Measurements from ENCODE around the gene NEK7.

The NEK7 gene

DNA sequence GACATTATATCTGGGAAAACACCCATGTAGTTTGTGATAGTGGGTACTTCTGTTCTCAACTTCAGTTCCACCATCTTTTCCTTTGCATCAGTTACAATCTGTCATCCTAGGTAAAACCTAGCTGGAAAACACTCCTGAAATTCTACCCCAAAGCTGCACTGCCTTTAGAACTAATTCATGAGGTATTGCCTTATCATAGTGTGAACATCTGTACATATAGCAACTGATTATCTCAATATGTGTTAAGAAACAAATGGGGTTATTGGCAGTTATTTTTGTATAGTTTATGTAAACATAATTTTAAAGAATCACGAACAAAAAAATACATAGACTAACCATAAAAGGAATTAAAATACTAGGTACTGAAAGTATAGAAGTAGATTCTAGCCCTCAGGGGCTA lies 6.4 kb upstream of the NEK7 start:
- DNase-seq = no peak

DNA sequence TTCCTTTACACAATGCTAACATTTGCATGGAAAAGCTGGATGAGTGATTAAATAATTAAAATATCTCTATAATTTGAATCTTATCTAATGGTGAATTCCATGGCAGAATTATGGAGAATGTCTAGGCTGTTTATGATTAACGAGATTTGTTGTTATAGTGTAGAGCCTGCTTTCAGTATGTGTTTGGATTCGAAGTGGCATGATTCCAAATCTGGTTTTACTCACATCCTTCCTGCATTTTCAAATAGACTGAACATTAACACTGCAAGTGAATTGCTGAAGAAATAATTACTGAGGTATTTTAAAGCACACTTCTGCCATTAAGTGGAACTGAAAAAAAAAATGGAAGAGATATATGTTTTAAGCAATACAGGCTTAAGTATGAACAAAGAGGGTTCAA lies 5.1 kb upstream of the NEK7 start:
- DNase-seq = peak in 1 of 2 experiments; percentile 73

DNA sequence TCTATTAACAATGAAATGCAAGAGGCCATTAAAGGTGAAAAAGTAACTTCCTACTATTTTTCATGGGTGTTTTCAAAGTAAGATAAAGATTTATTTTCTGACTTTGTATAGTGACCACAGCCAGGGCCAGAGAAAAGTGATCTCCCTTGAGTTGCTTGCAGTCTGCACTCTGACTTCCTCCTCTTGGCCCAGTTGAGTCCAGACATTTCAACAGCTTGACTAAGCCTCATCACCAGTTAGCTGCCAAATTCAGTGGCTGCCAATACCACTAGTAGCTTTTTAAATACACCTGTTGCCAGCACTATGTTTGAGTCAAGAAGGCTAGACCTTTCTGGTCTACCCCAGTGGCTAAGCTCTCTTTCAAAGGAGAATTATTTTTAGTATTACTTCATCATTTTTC lies 3.7 kb upstream of the NEK7 start:
- DNase-seq = no peak

DNA sequence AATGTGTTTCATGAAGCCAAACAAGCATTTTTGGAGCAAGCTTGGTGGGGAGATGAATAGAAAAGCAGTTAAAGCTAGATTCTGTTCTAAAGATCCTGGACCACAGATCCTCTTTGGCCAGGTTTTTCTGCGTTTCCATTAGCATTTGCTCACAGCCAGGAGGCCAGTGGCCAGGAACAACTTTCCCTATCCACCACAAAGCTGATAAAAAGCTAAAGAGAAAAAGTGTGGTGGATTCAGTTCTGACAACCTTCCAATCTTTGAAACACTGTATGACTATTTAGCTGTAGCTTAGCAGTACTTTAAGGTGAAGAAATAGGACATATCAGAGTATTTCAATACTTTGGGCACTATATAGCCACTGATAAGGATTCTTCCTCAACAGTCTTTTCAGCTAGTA lies 3.0 kb upstream of the NEK7 start:
- no peak for DNase-seq

DNA sequence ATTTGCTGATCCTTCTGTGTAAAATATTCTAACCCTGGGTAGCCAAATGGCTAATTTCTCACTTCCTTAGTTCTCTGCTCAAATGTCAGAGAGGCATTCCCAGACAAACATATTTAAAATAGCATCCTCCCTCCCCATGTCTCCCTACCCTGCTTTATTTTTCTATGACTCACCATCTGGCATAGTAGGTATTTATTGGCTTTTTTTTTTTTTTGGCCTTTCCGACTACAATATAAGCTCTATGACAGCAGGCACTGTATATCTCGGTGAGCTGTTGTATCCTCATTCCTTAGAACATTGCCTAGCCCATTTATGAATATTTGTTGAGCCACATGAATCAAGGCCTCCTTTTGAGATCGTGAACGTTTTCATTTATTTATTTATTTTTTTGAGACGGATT lies 1.5 kb upstream of the NEK7 start:
- no peak for DNase-seq

DNA sequence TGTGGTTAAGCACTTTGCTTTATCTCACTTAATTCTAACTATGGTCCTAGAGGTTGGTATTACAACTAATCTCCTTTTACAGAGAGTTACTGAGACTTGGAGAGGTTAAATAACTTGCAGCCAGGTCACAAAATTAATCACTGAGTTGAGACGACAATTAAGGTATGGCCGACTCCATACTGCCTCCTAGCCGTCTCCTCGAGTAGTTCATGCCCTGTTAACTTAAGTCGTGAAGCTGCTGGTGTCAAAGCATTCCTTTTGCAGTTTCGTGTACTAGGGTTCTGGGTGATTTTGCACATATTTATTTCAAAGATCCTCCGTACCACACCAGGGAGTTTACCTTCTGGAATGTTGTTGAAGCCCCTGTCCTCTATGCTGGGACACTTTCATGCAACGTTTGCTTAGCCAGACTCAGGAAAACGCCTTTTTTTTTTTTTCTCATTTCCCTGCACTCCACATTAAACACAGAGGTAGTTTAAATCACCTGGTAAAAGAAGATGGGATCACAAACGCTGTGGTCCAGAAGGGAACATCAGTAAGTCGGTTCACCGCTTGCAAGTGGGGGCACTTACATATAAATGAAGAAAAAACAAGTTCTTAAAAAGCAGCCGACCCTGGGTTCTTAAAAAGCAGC lies 570 bp upstream of the NEK7 start:
- peak; percentile 58 to 74 for DNase-seq

DNA sequence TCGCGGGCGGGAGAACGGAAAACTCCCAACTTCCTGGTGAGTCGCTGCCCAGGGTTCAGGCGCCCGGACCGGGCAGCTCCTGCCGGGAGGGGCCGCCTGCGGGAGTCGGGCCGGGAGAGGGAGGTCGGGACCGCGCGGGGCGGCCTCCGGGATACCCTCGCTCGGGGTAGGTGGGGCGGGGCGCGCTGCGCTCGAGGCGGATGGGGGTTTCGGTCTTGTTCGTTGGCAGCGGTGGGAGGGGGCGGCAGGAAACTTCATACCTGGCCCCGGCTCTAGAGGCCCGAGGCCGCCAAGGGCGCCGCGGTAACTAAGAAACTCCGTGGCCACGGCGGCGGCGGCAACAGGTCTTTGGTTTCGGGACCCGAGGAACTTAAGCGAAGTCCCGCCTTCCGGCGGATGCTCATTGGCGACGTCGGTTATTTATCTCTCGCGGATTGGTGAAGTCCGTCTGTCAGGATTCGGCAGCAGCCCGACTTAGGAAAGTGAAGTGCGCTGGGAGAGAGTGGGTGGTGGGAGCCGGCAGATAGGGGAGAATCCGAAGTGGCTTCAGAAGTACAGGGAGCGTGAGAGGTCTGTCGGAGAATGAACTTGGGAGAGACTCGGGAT lies 546 bp downstream of the NEK7 start:
- peak; percentile 86 to 95 for DNase-seq

DNA sequence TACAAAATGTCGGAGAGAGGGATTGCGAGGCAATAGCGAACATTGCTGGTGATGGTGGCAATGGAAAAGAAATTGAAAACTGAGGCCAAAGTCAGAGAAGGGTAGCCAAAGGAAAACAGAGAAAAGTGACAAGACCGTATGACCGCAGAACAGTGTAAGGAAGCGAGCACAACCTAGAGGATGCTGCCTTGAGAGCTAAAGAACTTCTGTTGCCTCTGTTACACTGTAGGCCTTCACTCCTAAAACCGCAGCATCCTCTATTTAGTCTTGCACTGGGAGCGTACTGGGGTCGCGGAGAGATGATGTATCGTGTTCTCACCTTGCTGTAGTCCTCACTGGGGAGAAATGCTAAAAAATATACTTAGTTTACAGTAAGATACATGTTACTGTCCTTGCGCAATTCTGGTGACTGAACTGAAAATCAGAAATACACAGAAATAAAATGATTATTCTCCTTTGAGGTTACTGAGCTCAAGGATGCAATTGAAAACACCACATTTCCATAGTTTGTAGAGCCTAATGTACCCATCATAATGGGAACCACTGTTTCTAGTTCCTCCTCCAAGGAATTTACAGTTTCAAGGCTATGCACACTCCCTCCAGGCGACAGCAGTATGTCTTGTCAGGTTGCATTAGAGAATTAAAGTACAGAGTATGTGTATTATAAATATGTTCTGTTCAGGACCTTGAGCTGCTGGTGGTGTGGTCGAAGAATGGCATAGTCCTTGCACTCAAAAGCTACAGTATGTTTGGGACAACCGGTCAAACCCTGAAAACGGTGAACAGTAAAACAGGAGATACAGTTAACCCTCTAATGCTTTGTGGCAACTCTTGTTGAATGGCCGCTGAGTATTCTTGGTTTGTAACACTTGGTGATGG lies 1.3 kb downstream of the NEK7 start:
- DNase-seq = peak in 1 of 2 experiments; percentile 33

DNA sequence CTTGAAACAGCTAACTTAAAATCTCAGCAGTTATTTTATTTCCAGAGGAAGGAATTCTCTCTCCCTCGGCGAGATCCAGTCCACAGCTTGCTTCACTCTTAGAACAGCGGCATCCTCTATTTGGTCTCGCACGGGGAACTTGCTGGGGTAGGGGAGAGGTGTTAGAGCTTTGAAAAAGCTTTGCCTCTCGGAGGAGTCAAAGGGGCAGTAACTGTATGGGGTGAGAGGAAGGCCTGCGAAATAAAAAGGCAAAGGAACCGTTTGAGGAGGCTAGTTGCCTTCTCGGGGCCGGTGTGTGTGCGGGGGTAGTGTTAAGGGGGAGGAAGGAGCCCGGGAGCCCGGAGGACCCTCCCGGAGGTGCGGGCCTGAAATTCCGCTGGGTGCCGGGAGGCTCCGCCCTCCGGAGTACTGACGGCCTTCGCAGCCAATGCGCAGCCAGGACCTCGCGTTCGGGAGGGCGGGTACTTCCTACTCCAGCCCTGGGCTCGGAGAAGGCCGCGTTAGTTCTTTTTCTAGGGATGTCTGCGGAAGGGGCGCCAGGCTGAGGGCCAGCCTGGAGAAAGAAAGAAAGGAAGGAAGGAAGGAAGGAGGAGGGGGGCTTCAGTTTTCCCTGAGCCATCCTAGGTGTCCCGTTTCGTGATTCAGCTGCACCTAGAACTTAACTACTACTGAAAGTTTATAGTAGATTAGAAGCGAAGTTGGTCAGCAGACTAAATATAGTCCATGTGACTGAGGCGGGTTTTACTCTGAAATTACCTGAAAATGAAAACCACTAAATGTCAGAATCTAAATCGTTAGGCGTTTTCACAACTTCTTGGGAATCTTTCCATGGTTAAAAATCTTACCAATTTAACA lies 2.2 kb downstream of the NEK7 start:
- DNase-seq = peak; percentile 93 to 96

DNA sequence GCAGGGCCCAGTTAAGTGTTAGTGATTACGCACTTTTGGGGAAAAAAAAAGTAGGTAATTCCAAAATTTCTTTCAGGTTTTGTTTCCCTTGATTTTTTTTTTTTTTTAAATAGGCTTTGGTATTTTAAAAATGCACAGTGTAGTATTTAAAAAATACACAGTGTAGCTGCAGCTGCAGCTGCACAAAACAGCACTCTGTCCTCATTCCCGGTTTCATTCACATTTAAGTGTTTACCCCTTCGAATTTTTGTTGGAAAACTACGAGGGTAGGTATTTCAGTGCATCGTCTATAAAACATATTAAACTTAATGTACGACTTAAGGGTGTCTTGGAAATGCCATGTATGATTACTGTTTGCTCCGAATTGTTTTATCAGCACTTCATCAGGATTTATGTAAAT lies 3.4 kb downstream of the NEK7 start:
- DNase-seq = no peak

DNA sequence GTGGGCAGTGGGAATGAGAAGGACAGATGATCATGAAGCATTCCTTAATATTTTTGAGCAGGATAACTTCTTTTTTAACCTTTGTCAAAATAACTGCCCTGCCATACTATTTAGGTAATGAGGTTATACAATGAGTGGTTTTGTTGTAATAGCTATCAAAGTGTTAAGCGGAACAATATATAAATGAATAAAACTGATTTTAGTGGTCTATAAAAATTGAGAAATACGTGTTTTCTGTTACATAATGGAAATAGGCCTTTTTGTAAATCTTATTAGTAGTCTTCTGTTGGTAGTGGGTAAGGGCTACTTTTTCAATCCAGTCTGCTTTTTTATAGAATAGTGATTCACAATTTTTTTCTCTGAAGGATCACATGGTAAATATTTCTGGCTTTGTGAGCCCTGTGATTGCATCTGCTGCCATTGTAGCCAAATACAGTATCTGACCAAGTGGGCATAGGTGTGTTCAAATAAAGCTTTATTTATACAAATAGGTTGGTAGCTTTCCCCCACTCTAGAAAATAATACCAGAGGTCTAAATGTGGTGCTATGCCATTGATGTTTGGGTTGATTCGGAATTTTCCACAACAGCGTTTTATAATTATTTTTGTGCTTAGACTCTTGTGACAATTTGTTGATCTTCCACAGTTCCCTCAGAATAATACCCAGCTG lies 4.3 kb downstream of the NEK7 start:
- DNase-seq = no peak

DNA sequence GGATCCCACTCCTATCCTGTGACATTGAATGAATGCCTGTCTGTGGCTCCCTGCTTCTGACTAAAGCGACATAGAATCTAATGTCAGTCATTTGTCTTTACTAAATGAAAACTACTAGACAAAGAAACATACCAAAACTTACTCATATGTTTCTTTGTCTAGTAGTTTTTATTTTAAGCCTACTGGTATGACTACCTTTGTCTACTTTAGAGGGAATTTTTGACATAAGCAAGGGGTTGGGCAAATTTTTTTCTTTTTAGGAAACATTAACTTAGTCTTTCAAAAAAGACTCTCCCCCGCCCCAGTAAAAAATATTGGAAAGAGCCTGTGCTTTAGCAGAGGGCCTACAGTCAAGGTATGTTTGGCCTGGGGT lies 4.9 kb downstream of the NEK7 start:
- DNase-seq = no peak

DNA sequence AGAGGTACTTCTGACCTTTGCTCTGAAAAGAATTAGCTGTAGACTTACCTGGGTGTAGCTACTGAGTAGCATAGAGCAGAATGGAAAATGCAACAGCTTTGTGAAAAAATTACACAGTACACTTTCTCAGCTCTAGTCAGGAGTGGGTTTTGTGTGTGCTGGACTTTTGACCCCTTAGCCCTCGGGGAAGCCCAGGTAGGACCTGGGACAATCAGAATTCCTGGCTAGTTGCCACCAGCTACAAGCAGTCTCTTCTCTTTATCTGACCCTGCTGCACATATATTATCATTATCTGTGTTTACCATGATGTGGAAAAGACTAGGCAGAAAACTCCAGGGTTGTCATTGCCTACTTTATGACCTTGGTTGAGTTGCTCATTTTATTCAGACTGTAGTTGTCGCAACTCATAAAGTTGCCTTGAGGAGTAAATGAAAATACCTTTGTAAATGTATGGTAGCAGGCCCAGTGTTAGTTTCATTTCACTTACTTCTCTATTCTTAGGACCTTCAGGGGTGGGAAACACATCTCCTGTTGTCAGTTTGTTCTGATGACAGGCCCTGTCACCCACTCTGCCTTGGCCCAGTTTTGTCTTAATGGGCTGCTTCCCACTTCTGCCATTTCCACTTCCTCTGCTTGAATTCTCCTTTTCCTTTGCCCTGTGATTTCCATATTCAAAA lies 5.4 kb downstream of the NEK7 start:
- DNase-seq = no peak

DNA sequence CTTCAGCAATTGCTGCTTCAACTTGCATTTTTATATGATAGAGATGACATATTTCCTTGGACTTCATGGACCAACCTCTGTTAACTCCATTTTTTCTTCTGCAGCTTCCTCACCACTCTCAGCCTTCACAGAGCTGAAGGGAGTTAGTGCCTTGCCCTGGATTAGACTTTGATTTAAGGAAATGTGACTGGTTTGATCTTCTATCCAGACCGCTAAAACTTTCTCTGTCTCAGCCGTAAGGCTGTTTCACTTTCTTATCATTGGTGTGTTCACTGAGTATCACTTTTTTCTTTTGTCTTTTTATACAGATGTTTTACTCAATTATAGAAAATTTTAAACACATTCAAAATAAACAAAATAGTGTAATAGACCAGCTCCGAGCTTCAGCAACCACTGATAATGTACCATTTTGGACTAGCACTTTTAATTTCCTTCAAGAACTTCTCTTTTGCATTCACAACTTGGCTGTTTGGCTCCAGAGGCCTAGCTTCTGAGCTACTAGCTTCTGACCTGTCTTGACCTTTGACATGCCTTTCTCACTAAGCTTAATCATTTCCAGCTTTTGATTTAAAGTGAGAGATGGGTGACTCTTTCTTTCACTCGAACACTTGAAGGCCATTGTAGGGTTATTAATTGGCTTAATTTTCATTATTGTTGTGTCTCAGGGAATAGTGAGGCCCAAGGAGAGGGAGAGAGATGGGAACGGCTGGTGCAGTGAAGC lies 9.3 kb downstream of the NEK7 start:
- DNase-seq = no peak

DNA sequence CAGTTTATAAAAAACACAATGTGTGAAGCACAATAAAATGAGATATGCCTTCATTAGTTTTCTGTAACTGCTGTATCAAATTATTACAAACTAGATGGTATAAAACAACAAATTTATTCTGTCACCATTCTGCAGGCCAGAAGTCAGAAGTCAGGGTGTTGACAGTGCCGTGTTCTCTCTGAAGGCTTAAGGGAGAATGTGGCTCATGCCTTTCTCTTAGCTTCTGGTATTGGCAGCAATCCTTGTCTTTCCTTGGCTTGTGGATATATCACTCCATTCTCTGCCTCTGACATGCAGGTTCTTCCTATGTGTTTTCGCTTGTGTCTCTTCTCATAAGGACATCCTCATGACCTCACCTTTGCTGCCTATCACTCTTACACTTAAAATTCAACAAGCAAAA lies 10.1 kb downstream of the NEK7 start:
- DNase-seq = no peak

DNA sequence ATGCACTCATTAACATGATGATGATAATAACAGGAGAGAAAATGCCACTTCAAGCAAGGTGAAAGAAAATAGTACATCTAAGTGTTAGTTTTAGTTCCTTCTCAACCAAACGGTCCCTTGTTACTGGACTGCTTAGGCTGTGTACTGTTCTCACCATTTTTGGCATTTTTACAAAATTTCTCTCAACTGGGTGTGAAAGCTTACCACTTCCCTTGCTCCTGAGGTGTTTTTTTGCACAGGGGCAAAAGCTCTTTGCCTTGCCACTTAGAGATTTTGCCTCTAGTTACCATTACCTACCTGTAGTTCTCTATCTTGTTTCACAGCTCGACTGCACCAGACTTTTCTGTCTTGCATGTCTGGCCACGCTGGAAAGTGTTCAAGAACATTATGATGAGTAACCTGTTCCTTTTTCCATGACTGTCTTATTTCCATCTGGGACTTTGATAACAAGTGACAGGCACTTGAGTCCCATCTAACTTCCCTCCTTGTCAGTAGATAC lies 10.7 kb downstream of the NEK7 start:
- no peak for DNase-seq

DNA sequence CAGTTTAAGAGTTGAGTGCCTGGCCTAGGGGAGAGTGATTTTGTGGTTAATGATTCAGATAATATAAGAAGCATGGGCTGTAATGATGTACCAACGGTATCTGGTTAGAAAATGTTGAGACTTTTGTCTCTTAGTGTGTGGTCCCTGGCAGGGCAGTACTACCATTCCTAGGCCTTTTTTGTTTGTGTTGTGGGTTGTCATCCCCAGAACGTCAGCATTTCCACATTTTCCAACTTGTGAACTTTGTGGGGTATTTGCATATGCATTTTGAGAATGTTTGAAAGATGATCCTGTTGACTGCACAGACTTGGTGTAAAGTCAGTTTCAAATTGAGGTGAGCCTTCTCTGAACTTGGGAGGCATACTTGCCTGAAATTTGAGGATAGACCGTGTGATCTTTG lies 11.4 kb downstream of the NEK7 start:
- no peak for DNase-seq

DNA sequence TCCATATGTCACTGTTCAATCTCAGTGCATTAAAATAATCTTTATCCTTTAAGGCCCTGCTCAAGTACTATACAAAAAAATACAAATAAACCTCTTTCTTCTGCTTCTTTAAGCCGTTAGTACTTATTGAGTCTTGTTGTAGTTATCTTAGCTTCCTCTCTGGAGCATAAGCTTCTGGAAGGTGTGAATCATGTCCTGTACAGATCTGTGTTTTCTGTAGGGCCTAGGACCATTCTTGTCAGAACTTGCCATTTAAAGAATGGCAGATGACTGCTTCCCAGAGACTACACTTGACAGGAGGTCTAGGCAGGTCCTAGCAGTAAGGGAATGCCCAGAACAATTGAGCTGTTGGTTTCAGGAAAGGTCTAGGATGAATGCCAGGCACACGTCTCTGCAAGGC lies 12.9 kb downstream of the NEK7 start:
- DNase-seq = no peak

DNA sequence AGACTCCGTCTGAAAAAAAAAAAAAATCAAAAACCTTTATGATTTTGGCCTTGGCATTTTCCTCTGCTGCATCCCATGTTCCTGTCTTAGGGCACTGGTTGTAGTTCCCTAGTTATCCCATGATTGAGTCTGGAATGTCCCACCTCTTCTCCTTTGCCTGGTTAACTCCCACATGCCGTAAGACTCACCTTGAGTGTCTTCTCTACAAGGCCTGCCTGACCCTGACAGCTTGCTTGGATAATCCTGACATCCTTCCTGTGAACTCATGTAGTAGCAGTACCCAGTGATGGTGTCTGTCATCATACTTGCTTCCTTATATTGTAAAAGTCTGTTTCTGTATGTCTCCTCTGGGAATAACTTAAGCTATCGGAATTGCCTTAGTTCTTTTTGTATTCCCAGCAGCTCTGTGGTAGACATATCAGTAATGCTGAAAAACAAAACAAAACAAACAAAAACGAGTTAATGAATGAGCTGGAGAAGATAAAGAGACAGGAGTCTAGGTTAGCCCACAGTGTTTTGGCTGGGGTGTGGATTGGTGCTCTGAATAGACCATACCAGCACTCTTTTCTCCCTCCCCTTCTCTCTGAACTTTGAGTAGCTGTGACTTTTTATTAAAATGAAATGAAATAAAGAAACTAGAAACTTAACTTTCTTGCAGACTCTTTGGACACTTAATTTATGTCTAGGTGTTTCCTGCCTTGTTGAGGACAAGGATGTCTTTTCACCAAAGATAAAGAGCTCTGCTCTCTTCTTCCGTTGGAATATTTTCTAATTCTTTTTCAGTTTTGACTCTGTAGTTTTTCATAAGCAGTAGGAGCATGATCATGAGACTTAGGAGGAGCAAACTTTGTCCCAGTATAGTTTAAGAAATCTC lies 15.1 kb downstream of the NEK7 start:
- DNase-seq = no peak

DNA sequence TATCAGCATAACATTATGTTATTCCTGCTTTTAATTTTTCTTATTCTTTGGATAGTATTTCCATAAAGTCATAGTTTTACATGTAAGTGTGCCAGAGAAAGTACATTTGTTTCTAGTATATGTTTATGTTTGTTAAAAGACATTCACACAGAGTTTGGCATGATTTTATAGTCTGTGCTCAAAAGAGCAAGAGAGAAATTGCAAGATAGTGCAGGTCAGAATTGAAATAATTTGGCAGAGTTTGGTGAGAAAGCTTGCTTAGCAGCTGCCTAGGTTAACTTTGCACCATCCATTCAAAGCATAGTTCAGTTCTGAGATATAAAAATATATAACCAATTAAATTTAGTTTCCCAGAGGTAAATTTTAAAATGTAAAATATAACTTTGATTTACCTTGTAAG lies 17.0 kb downstream of the NEK7 start:
- DNase-seq = no peak

Measured in NCI-H2081 (cell line).